ENCODE measurements around the gene SIRPD.

The SIRPD gene

GRCh38 chr20:1536893-1537730 lies 20.4 kb downstream of the SIRPD start:
- FAIRE-seq (no peak), DNase-seq (ENCODE audit: insufficient read length) (no peak)
- TF ChIP-seq TAF1 (IDR thresholded peaks at IDR 0.05; ENCODE audit: borderline replicate concordance, low read depth, low read length) (no peak), POLR2AphosphoS5 (IDR thresholded peaks at IDR 0.05; ENCODE audit: low read depth, low read length) (no peak), POLR2A (IDR thresholded peaks at IDR 0.05; ENCODE audit: low read depth, low read length) (no peak)

- DNase-seq (ENCODE audit: insufficient read length): peak; percentile 23
- no peak for TF ChIP-seq POLR2AphosphoS5 (IDR thresholded peaks at IDR 0.05; ENCODE audit: low read depth, low read length)
- peak; percentile 93 for FAIRE-seq
Observed at GRCh38 chr20:1535420-1536175, 21.9 kb downstream of the SIRPD start.

GRCh38 chr20:1534526-1534925 lies 23.0 kb downstream of the SIRPD start:
- TF ChIP-seq TAF1 (IDR thresholded peaks at IDR 0.05; ENCODE audit: borderline replicate concordance, low read depth, low read length) (no peak), POLR2A (IDR thresholded peaks at IDR 0.05; ENCODE audit: low read depth, low read length) (no peak), POLR2AphosphoS5 (IDR thresholded peaks at IDR 0.05; ENCODE audit: low read depth, low read length) (no peak)
- DNase-seq (ENCODE audit: insufficient read length): no peak

GRCh38 chr20:1533059-1533458 lies 24.4 kb downstream of the SIRPD start:
- no peak for DNase-seq (ENCODE audit: insufficient read length)
- TF ChIP-seq POLR2A (IDR thresholded peaks at IDR 0.05; ENCODE audit: low read depth, low read length) (no peak), TAF1 (IDR thresholded peaks at IDR 0.05; ENCODE audit: borderline replicate concordance, low read depth, low read length) (no peak), POLR2AphosphoS5 (IDR thresholded peaks at IDR 0.05; ENCODE audit: low read depth, low read length) (no peak)
- FAIRE-seq: no peak

More at GRCh38 chr20:1534526-1534925, 23.0 kb downstream of the SIRPD start:
- FAIRE-seq: no peak

GRCh38 chr20:1528811-1529210 lies 28.7 kb downstream of the SIRPD start:
- no peak for DNase-seq (ENCODE audit: insufficient read length)
- no peak for FAIRE-seq
- TF ChIP-seq POLR2A (IDR thresholded peaks at IDR 0.05; ENCODE audit: low read depth, low read length): no peak
- TF ChIP-seq POLR2AphosphoS5 (IDR thresholded peaks at IDR 0.05; ENCODE audit: low read depth, low read length): no peak
- TF ChIP-seq TAF1 (IDR thresholded peaks at IDR 0.05; ENCODE audit: borderline replicate concordance, low read depth, low read length): no peak

GRCh38 chr20:1527923-1528322 lies 29.6 kb downstream of the SIRPD start:
- FAIRE-seq (no peak), DNase-seq (ENCODE audit: insufficient read length) (no peak)
- TF ChIP-seq POLR2AphosphoS5 (IDR thresholded peaks at IDR 0.05; ENCODE audit: low read depth, low read length) (no peak), POLR2A (IDR thresholded peaks at IDR 0.05; ENCODE audit: low read depth, low read length) (no peak), TAF1 (IDR thresholded peaks at IDR 0.05; ENCODE audit: borderline replicate concordance, low read depth, low read length) (no peak)

- DNase-seq (ENCODE audit: insufficient read length): no peak
- no peak for TF ChIP-seq POLR2A (IDR thresholded peaks at IDR 0.05; ENCODE audit: low read depth, low read length)
- TF ChIP-seq POLR2AphosphoS5 (IDR thresholded peaks at IDR 0.05; ENCODE audit: low read depth, low read length): no peak
- no peak for TF ChIP-seq TAF1 (IDR thresholded peaks at IDR 0.05; ENCODE audit: borderline replicate concordance, low read depth, low read length)
- no peak for FAIRE-seq
Observed at GRCh38 chr20:1526896-1527295, 30.6 kb downstream of the SIRPD start.

- TF ChIP-seq POLR2AphosphoS5 (IDR thresholded peaks at IDR 0.05; ENCODE audit: low read depth, low read length) (no peak), POLR2A (IDR thresholded peaks at IDR 0.05; ENCODE audit: low read depth, low read length) (no peak), TAF1 (IDR thresholded peaks at IDR 0.05; ENCODE audit: borderline replicate concordance, low read depth, low read length) (no peak)
- FAIRE-seq: no peak
- no peak for DNase-seq (ENCODE audit: insufficient read length)
Observed at GRCh38 chr20:1526310-1526709, 31.2 kb downstream of the SIRPD start.

- DNase-seq (ENCODE audit: insufficient read length) (no peak), FAIRE-seq (no peak)
- no peak for TF ChIP-seq POLR2AphosphoS5 (IDR thresholded peaks at IDR 0.05; ENCODE audit: low read depth, low read length)
- no peak for TF ChIP-seq TAF1 (IDR thresholded peaks at IDR 0.05; ENCODE audit: borderline replicate concordance, low read depth, low read length)
- no peak for TF ChIP-seq POLR2A (IDR thresholded peaks at IDR 0.05; ENCODE audit: low read depth, low read length)
Observed at GRCh38 chr20:1524004-1524403, 33.5 kb downstream of the SIRPD start.

- TF ChIP-seq POLR2AphosphoS5 (IDR thresholded peaks at IDR 0.05; ENCODE audit: low read depth, low read length): no peak
- TF ChIP-seq POLR2A (IDR thresholded peaks at IDR 0.05; ENCODE audit: low read depth, low read length): no peak
- TF ChIP-seq TAF1 (IDR thresholded peaks at IDR 0.05; ENCODE audit: borderline replicate concordance, low read depth, low read length): no peak
- DNase-seq (ENCODE audit: insufficient read length) (no peak), FAIRE-seq (no peak)
Observed at GRCh38 chr20:1517010-1517409, 40.5 kb downstream of the SIRPD start.

GRCh38 chr20:1513801-1514200 lies 43.7 kb downstream of the SIRPD start:
- FAIRE-seq (no peak), DNase-seq (ENCODE audit: insufficient read length) (no peak)
- TF ChIP-seq POLR2A (IDR thresholded peaks at IDR 0.05; ENCODE audit: low read depth, low read length) (no peak), TAF1 (IDR thresholded peaks at IDR 0.05; ENCODE audit: borderline replicate concordance, low read depth, low read length) (no peak), POLR2AphosphoS5 (IDR thresholded peaks at IDR 0.05; ENCODE audit: low read depth, low read length) (no peak)

- FAIRE-seq: peak; percentile 21
- TF ChIP-seq TAF1 (IDR thresholded peaks at IDR 0.05; ENCODE audit: borderline replicate concordance, low read depth, low read length) (no peak), POLR2AphosphoS5 (IDR thresholded peaks at IDR 0.05; ENCODE audit: low read depth, low read length) (no peak), POLR2A (IDR thresholded peaks at IDR 0.05; ENCODE audit: low read depth, low read length) (no peak)
- no peak for DNase-seq (ENCODE audit: insufficient read length)
Observed at GRCh38 chr20:1509237-1509636, 48.3 kb downstream of the SIRPD start.
